HCT116 (cell line): ENCODE results near the gene PDLIM3. TPM values are rescaled to one million over a fixed set of nuclear protein-coding genes. Genes with fewer than 3 reads are reported as not detected.

Source experiments
- ATAC-seq: fragments of 200-7000 bp; cut with Tn5 transposase; 2 replicates; pipeline ENCODE4 v1.9.1; 2020; ENCODE audit warnings: mild to moderate bottlenecking, moderate library complexity
- BruUV-seq: library from RNA; stranded (reverse); fragments of 400-500 nt; replicated peaks from 2 replicates; lab custom pipeline; 2021; lab: Mats Ljungman, UMichigan
- CTCF ChIA-PET: fragments of 300-600 bp; sonication (Branson Sonifier 250); formaldehyde crosslinking; loops from one replicate; lab custom pipeline; 2021; ENCODE audit warnings: antibody characterized with exemption; lab: Charles Lee
- POLR2A ChIA-PET: fragments of 300-600, 350-600 bp; sonication (Branson Sonifier 250); formaldehyde crosslinking; loops from one replicate; lab custom pipeline; 2021; ENCODE audit warnings: antibody characterized with exemption; lab: Charles Lee
- RAD21 ChIA-PET, 2 experiments: fragments of 300-600 bp; sonication (Branson Sonifier 250); formaldehyde crosslinking; loops; one replicate each; lab custom pipeline; 2023; ENCODE audit warnings: low total read pairs in 2 of 2; ENCODE audit not compliant: uncharacterized antibody in 2 of 2, unreplicated experiment in 2 of 2, low non-redundant PET in 1 of 2; lab: Charles Lee
- DNase-seq: peaks from one replicate; pipeline ENCODE4 v3.0.0-alpha.2; 2010; ENCODE audit warnings: low read depth, low spot score
- H2AFZ ChIP-seq: fragments of 200-600 bp; shearing (Covaris generic), sonication (generic); 2 replicates; pipeline ENCODE4 v1.6.1; 2017; ENCODE audit warnings: low read depth, mixed run types, mixed read lengths, antibody characterized with exemption, low read length; ENCODE audit not compliant: poor library complexity, severe bottlenecking
- H3K27ac ChIP-seq: 2 replicates; pipeline ENCODE4 v1.5.1; 2012; ENCODE audit warnings: low read depth, low read length
- H3K27me3 ChIP-seq: fragments of 200-600 bp; sonication (generic); 2 replicates; pipeline ENCODE4 v1.6.1; 2016; ENCODE audit warnings: mixed run types, low read length, mixed read lengths; ENCODE audit not compliant: insufficient read depth
- H3K36me3 ChIP-seq, 2 experiments: fragments of 200-500 bp in 1 of 2; fragments of 200-600 bp in 1 of 2; sonication (Bioruptor generic) in 1 of 2; sonication (generic) in 1 of 2; 2 replicates each; pipeline versions ENCODE4 v1.5.1 to v1.6.1; 2014 to 2016; ENCODE audit warnings: low read length in 2 of 2, inconsistent platforms in 1 of 2, mixed read lengths in 1 of 2, mixed run types in 1 of 2; ENCODE audit not compliant: insufficient read depth in 2 of 2, control insufficient read depth in 1 of 2
- H3K4me1 ChIP-seq, 2 experiments: fragments of 200-600 bp in 1 of 2; sonication (generic) in 1 of 2; 2 replicates each; pipeline versions ENCODE4 v1.5.1 to v1.6.1; 2012 to 2017; ENCODE audit warnings: low read length in 2 of 2, inconsistent platforms in 1 of 2, mild to moderate bottlenecking in 1 of 2, mixed read lengths in 1 of 2, mixed run types in 1 of 2, moderate library complexity in 1 of 2; ENCODE audit not compliant: insufficient read depth in 2 of 2, control insufficient read depth in 1 of 2
- H3K4me2 ChIP-seq: fragments of 200-600 bp; sonication (generic); 2 replicates; pipeline ENCODE4 v1.6.1; 2017; ENCODE audit warnings: mixed run types, low read length, mixed read lengths
- H3K4me3 ChIP-seq, 2 experiments: fragments of 200-600 bp in 1 of 2; sonication (generic) in 1 of 2; replicated peaks in 1 of 2; 2 replicates each; pipeline ENCODE4 v1.5.1; 2011 to 2016; ENCODE audit warnings: low read length in 2 of 2, control low read depth in 1 of 2, low read depth in 1 of 2, mild to moderate bottlenecking in 1 of 2, mixed read lengths in 1 of 2, mixed run types in 1 of 2
- H3K79me2 ChIP-seq: fragments of 200-600 bp; sonication (generic); 2 replicates; pipeline ENCODE4 v1.6.1; 2017; ENCODE audit warnings: mild to moderate bottlenecking, mixed run types, low read length, moderate library complexity, mixed read lengths; ENCODE audit not compliant: insufficient read depth
- H3K9ac ChIP-seq: fragments of 200-600 bp; sonication (generic); 2 replicates; pipeline ENCODE4 v1.6.1; 2016; ENCODE audit warnings: low read length, mixed read lengths
- H3K9me2 ChIP-seq: fragments of 200-600 bp; sonication (generic), shearing (Covaris generic); 2 replicates; pipeline ENCODE4 v1.6.1; 2017; ENCODE audit warnings: mixed run types, mild to moderate bottlenecking, moderate library complexity; ENCODE audit not compliant: insufficient read depth
- H3K9me3 ChIP-seq, 2 experiments: fragments of 200-500 bp in 1 of 2; fragments of 200-600 bp in 1 of 2; sonication (Bioruptor generic) in 1 of 2; sonication (generic) in 1 of 2; 2 replicates each; pipeline ENCODE4 v1.6.1; 2014 to 2017; ENCODE audit warnings: low read length in 2 of 2, mixed read lengths in 2 of 2, inconsistent platforms in 1 of 2, low read depth in 1 of 2, mild to moderate bottlenecking in 1 of 2, mixed run types in 1 of 2, moderate library complexity in 1 of 2; ENCODE audit not compliant: control insufficient read depth in 1 of 2, insufficient read depth in 1 of 2
- H4K20me1 ChIP-seq: fragments of 200-600 bp; sonication (generic), shearing (Covaris generic); 2 replicates; pipeline ENCODE4 v1.6.1; 2017; ENCODE audit warnings: mixed run types, mild to moderate bottlenecking, moderate library complexity; ENCODE audit not compliant: insufficient read depth
- ATF3 ChIP-seq: IDR thresholded peaks from 2 replicates; pipeline ENCODE4 v1.6.1; 2012
- CBX3 ChIP-seq: IDR thresholded peaks from 2 replicates; pipeline ENCODE4 v1.6.1; 2012; ENCODE audit warnings: low read depth
- CTCF ChIP-seq, 3 experiments: fragments of 200-600 bp in 1 of 3; sonication (generic) in 1 of 3; IDR thresholded peaks in 2 of 3; conservative IDR thresholded peaks in 1 of 3; 2 replicates each; pipeline ENCODE4 v1.5.1; 2012 to 2017; ENCODE audit warnings: low read depth in 2 of 3, low read length in 2 of 3, antibody characterized with exemption in 1 of 3, borderline replicate concordance in 1 of 3, control low read depth in 1 of 3, mild to moderate bottlenecking in 1 of 3, mixed read lengths in 1 of 3, mixed run types in 1 of 3, moderate library complexity in 1 of 3; ENCODE audit not compliant: insufficient read depth in 1 of 3
- EGR1 ChIP-seq: IDR thresholded peaks from 2 replicates; pipeline ENCODE4 v1.6.1; 2012; ENCODE audit warnings: low read depth
- EZH2 ChIP-seq: fragments of 200-600 bp; sonication (generic); IDR thresholded peaks from 2 replicates; pipeline ENCODE4 v1.6.1; 2017; ENCODE audit warnings: antibody characterized with exemption, mixed run types
- FOSL1 ChIP-seq: IDR thresholded peaks from 2 replicates; pipeline ENCODE4 v1.6.1; 2012; ENCODE audit warnings: low read depth
- REST ChIP-seq: IDR thresholded peaks from 2 replicates; pipeline ENCODE4 v1.6.1; 2012; ENCODE audit warnings: low read depth
- SP1 ChIP-seq: IDR thresholded peaks from 2 replicates; pipeline ENCODE4 v1.6.1; 2012; ENCODE audit warnings: low read depth
- SRF ChIP-seq: IDR thresholded peaks from 2 replicates; pipeline ENCODE4 v1.6.1; 2012; ENCODE audit warnings: low read depth
- ZNF274 ChIP-seq: fragments of 200-500 bp; sonication (Bioruptor generic); IDR thresholded peaks from 2 replicates; pipeline ENCODE4 v1.6.1; 2014; ENCODE audit warnings: mild to moderate bottlenecking, low read depth, low read length, inconsistent platforms
- intact Hi-C: fragments of 100-400 bp; cut with micrococcal nuclease; formaldehyde crosslinking; loops from 2 replicates; pipeline ENCODE4 v1.10.0; 2022
- total RNA-seq: library from RNA; stranded (reverse); gene quantifications from one replicate; pipeline ENCODE4 v1.2.1, GENCODE V29; 2021; ENCODE audit not compliant: unreplicated experiment

Gene PDLIM3
- total RNA-seq, 1 experiment from 2014 or later = 11.5 TPM

DNA sequence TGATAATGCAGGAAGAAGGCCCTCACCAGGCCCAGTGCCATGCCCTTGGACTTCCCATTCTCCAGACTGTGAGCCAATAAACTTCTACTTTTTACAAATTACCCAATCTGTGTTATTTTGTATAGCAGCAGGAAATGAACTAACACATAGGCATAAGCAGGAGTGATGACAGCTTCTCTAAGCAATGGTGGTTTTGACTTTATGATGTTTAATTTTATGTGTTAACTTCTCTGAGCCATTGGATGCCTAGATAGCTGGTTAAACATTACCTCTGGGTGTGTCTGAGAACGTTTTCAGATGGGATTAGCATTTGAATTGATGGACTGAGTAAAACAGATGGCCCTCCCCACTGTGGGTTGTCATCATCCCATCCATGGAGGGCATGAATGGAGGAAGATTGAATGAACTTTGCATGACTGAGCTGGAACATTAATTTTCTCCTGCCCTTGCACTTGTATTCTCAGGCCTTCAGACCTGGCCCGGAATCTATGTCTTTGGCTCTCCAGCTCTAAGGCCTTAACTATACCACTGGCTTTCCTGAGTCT, 13.9 kb upstream of the PDLIM3 start:
- no peaks in the 10 kb centered on the region for H3K9me2 ChIP-seq
- no peak overlapping the region for H3K9ac ChIP-seq
- ChIA-PET RAD21 (no interaction called here), CTCF (no interaction called here), POLR2A (no interaction called here)
- TF ChIP-seq EGR1 (no peak), REST (no peak), ZNF274 (no peak), SRF (no peak)
- BruUV-seq = no TSS peak
- no peaks in the 10 kb centered on the region for H3K9me3 ChIP-seq
- H3K36me3 ChIP-seq = no peaks in the 10 kb centered on the region
- no peak overlapping the region for H3K4me2 ChIP-seq
- DNase-seq = no peak
- H3K4me3 ChIP-seq = no peak overlapping the region
- ATAC-seq = no peak
- no peaks in the 10 kb centered on the region for H4K20me1 ChIP-seq
- H2AFZ ChIP-seq = no peak overlapping the region
- H3K27me3 ChIP-seq = no peaks in the 10 kb centered on the region
- intact Hi-C loops = no loop called here
- no peak overlapping the region for H3K27ac ChIP-seq
- no peaks in the 10 kb centered on the region for H3K4me1 ChIP-seq
- no peaks in the 10 kb centered on the region for H3K79me2 ChIP-seq

- H3K9me2 ChIP-seq = no peaks in the 10 kb centered on the region
- TF ChIP-seq CBX3 (no peak), ATF3 (no peak), ZNF274 (no peak), FOSL1 (no peak), SP1 (no peak), EGR1 (no peak), CTCF (IDR thresholded peaks at IDR 0.05 in 2 of 3, conservative IDR thresholded peaks at IDR 0.05 in 1 of 3; ENCODE audit: borderline replicate concordance in 1 of 3, insufficient read depth in 1 of 3, low read depth in 2 of 3, low read length in 2 of 3) (no peak), REST (no peak), EZH2 (no peak), SRF (no peak)
These were observed 13.3 kb upstream of the PDLIM3 start for GRCh38 chr4:185548587-185548986.

More at GRCh38 chr4:185548587-185548986, 13.3 kb upstream of the PDLIM3 start:
- ChIA-PET RAD21 (no interaction called here), CTCF (no interaction called here), POLR2A (no interaction called here)
- Histone ChIP-seq H4K20me1 (no peaks in the 10 kb centered on the region), H3K79me2 (no peaks in the 10 kb centered on the region), H3K4me1 (no peaks in the 10 kb centered on the region), H3K36me3 (no peaks in the 10 kb centered on the region), H3K4me2 (no peak overlapping the region), H2AFZ (no peak overlapping the region), H3K27me3 (no peaks in the 10 kb centered on the region), H3K27ac (no peak overlapping the region), H3K4me3 (no peak overlapping the region), H3K9ac (no peak overlapping the region), H3K9me3 (no peaks in the 10 kb centered on the region)
- no TSS peak for BruUV-seq
- DNase-seq (no peak), ATAC-seq (no peak)
- intact Hi-C loops = no loop called here
